DND-41 (cell line): Measurements from ENCODE around the gene CSTA.

Experiments used
- CTCF ChIP-seq: IDR thresholded peaks from 2 replicates; pipeline ENCODE4 v1.5.1; 2012; ENCODE audit warnings: borderline replicate concordance, low read length, moderate library complexity, mild to moderate bottlenecking; ENCODE audit not compliant: poor library complexity, severe bottlenecking; ENCODE audit errors: extremely low read depth
- EZH2 ChIP-seq: IDR thresholded peaks from 3 replicates; pipeline ENCODE4 v1.6.1; 2012; ENCODE audit warnings: borderline replicate concordance, low read depth, mild to moderate bottlenecking, moderate library complexity, low read length, inconsistent platforms; ENCODE audit not compliant: severe bottlenecking

GRCh38 chr3:122351612-122352011, 26.6 kb downstream of the CSTA start:
- TF ChIP-seq CTCF: no peak
- TF ChIP-seq EZH2: no peak
